Prostate gland (tissue), 2 donors: ENCODE measurements around the gene CCR7. TPM values are rescaled to one million over a fixed set of nuclear protein-coding genes. Genes with fewer than 3 reads are reported as not detected.
A peak's percentile ranks its signal among the peaks of the same experiment; 100 is the strongest.

ENCODE experiments used
- DNase-seq: peaks from one replicate; pipeline ENCODE4 v3.0.0-alpha.2; 2019; ENCODE audit warnings: low spot score
- H3K27ac ChIP-seq, 2 donors: fragments of 200-600 bp; sonication (generic); 2 replicates each; pipeline ENCODE4 v1.5.1; 2017 to 2019
- H3K27me3 ChIP-seq: fragments of 200-600 bp; sonication (generic); replicated peaks from 2 replicates; pipeline ENCODE4 v1.5.1; 2019; ENCODE audit not compliant: insufficient read depth
- H3K36me3 ChIP-seq, 2 donors: fragments of 200-600 bp; sonication (generic); 1 replicate in 1 of 2; 2 replicates in 1 of 2; pipeline versions ENCODE4 v1.5.1 to v1.8.1; 2017 to 2019
- H3K4me1 ChIP-seq: fragments of 200-600 bp; sonication (generic); replicated peaks from 2 replicates; pipeline ENCODE4 v1.5.1; 2019
- H3K4me3 ChIP-seq, 2 donors: fragments of 200-600 bp; sonication (generic); 2 replicates each; pipeline ENCODE4 v1.5.1; 2017 to 2019
- H3K9me3 ChIP-seq: fragments of 200-600 bp; sonication (generic); 2 replicates; pipeline ENCODE4 v1.5.1; 2017
- POLR2A ChIP-seq: fragments of 450-650 bp; IDR thresholded peaks from one replicate; pipeline ENCODE4 v1.6.1; 2016; ENCODE audit warnings: antibody characterized with exemption, mild to moderate bottlenecking
- POLR2AphosphoS5 ChIP-seq: sonication (generic); formaldehyde crosslinking; IDR thresholded peaks from one replicate; pipeline ENCODE4 v1.6.1; 2017; ENCODE audit warnings: antibody characterized with exemption
- WGBS: methylation state at CpG from one replicate; pipeline ENCODE4 v1.1.5; 2018; 5-methylcytosine and 5-hydroxymethylcytosine counted together
- intact Hi-C: fragments of 100-400 bp; cut with DNase I; formaldehyde crosslinking; loops from one replicate; pipeline ENCODE4 v1.14.2; 2022
- total RNA-seq, 2 donors: library from RNA; depleted of rRNA; stranded (reverse); fragments of >200 nt; gene quantifications; one replicate each; pipeline ENCODE4 v1.1.0, GENCODE V29; 2016
- TF ChIP-seq, protein P1 (sequence below), 4 experiments: fragments of 200-600 bp in 2 of 4; fragments of 450-650 bp in 2 of 4; sonication (generic) in 2 of 4; IDR thresholded peaks; 1 replicate in 3 of 4; 2 replicates in 1 of 4; pipeline ENCODE4 v1.5.1; 2016 to 2019; ENCODE audit warnings: antibody characterized with exemption in 4 of 4, mild to moderate bottlenecking in 2 of 4, moderate library complexity in 2 of 4

CCR7 gene
- total RNA-seq, 2 donors from 2014 or later, result 0.40 TPM; not detected in 1

GRCh38 chr17:40561294-40561870, 3.9 kb downstream of the CCR7 start:
- no peak for TF ChIP-seq POLR2AphosphoS5
- TF ChIP-seq POLR2A, result no peak
- TF ChIP-seq, protein P1, sequence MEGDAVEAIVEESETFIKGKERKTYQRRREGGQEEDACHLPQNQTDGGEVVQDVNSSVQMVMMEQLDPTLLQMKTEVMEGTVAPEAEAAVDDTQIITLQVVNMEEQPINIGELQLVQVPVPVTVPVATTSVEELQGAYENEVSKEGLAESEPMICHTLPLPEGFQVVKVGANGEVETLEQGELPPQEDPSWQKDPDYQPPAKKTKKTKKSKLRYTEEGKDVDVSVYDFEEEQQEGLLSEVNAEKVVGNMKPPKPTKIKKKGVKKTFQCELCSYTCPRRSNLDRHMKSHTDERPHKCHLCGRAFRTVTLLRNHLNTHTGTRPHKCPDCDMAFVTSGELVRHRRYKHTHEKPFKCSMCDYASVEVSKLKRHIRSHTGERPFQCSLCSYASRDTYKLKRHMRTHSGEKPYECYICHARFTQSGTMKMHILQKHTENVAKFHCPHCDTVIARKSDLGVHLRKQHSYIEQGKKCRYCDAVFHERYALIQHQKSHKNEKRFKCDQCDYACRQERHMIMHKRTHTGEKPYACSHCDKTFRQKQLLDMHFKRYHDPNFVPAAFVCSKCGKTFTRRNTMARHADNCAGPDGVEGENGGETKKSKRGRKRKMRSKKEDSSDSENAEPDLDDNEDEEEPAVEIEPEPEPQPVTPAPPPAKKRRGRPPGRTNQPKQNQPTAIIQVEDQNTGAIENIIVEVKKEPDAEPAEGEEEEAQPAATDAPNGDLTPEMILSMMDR (IDR thresholded peaks at IDR 0.05), result no peak

GRCh38 chr17:40560592-40561293, 4.5 kb downstream of the CCR7 start:
- 72% methylated on average over 24 of the region's 24 CpGs for WGBS
- H3K36me3 ChIP-seq, result no peaks in the 10 kb centered on the region
- peak overlapping the region; percentile 55 to 71 for H3K27ac ChIP-seq
- H3K9me3 ChIP-seq, result no peaks in the 10 kb centered on the region
- DNase-seq, result no peak
- intact Hi-C loops, result loop anchor here (2.0 kb wide), 1 partner anchor 160 kb away; no protein-coding TSS in a partner anchor
- TF ChIP-seq, protein P1 (IDR thresholded peaks at IDR 0.05), result no peak
- TF ChIP-seq POLR2A (no peak), POLR2AphosphoS5 (no peak)
- no peaks in the 10 kb centered on the region for H3K27me3 ChIP-seq
- peaks cover 13% of the 10 kb centered on the region for H3K4me1 ChIP-seq
- H3K4me3 ChIP-seq, result no peak overlapping the region

More at GRCh38 chr17:40561294-40561870, 3.9 kb downstream of the CCR7 start:
- peaks cover 13% of the 10 kb centered on the region for H3K4me1 ChIP-seq
- H3K27me3 ChIP-seq, result no peaks in the 10 kb centered on the region
- WGBS, result 94% methylated on average over 3 of the region's 3 CpGs
- intact Hi-C loops, result loop anchor here (2.0 kb wide), 1 partner anchor 161 kb away; no protein-coding TSS in a partner anchor
- no peak for DNase-seq
- no peaks in the 10 kb centered on the region for H3K9me3 ChIP-seq
- H3K36me3 ChIP-seq, result no peaks in the 10 kb centered on the region
- H3K27ac ChIP-seq, result no peak overlapping the region
- H3K4me3 ChIP-seq, result no peak overlapping the region

DNA sequence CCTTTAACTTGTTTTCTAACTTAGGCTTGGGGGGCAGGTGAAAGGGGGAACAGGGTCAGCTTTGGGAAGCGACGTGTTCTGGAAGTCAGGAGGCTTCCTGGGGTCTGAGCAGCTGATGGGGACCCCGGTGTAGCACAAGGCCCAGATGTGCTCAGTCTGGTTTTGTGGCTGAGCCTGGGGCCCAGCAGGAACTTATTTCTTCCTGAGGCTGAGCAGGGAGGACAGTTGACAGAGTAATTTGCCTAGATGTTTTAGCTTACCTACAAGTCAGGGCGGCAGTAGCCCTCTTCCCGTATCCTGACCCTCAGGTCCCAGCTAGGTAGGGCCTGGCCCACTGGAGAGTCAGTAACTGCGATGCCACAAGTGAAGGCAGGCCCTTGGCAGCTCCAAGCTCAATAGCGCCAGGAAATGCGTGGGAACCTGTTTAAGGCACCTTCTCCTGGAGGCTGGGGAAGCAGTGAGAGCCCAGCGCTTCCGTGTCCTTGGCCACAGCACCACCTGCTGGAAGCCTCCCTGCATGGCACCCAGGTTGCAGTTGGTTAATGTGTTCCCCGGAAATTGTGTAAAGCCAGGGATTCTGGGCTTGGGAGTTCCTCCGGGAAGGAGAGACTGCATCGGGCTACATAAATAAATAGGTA, 5.2 kb downstream of the CCR7 start:
- H3K4me1 ChIP-seq, result peaks cover 13% of the 10 kb centered on the region
- 12% methylated on average over 11 of the region's 13 CpGs for WGBS
- H3K27me3 ChIP-seq, result no peaks in the 10 kb centered on the region
- H3K4me3 ChIP-seq, result no peak overlapping the region
- H3K9me3 ChIP-seq, result no peaks in the 10 kb centered on the region
- TF ChIP-seq, protein P1 (IDR thresholded peaks at IDR 0.05), result peak; percentile 86 to 100 (median 96)
- TF ChIP-seq POLR2A (no peak), POLR2AphosphoS5 (peak; percentile 95)
- H3K27ac ChIP-seq, result peak overlapping the region; percentile 71 to 74
- intact Hi-C loops, result loop anchor here (2.0 kb wide), 1 partner anchor 159 kb away; no protein-coding TSS in a partner anchor
- H3K36me3 ChIP-seq, result no peaks in the 10 kb centered on the region
- peak; percentile 93 for DNase-seq

DNA sequence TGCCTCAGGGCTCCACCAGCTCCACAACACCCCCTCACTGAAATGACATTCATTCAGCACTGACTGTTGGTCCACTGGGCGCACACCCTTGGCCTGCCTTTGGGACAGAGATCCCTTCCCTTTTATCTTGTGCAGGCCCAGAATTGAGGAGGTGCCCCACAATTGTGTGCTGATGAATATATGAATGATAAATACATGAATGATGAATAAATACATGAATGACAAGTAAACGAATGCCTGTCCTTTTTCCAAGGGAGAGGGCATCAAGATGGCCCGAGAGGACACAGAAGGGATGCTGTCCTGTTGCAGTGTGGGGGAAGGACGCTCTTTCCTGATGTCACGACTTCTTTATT, 5.7 kb downstream of the CCR7 start:
- DNase-seq, result no peak
- Histone ChIP-seq H3K9me3 (no peaks in the 10 kb centered on the region), H3K4me1 (peaks cover 13% of the 10 kb centered on the region), H3K27me3 (no peaks in the 10 kb centered on the region), H3K27ac (peak overlapping the region; percentile 71 to 74), H3K36me3 (no peaks in the 10 kb centered on the region), H3K4me3 (no peak overlapping the region)
- TF ChIP-seq POLR2AphosphoS5, result no peak
- TF ChIP-seq, protein P1 (IDR thresholded peaks at IDR 0.05), result no peak
- TF ChIP-seq POLR2A, result no peak
- WGBS, result 72% methylated on average over 5 of the region's 5 CpGs
- intact Hi-C loops, result no loop called here
